Measurements from ENCODE around the gene NDUFA6. TPM values are rescaled to one million over a fixed set of nuclear protein-coding genes. Genes with fewer than 3 reads are reported as not detected.

The NDUFA6 gene
- total and polyA plus RNA-seq, 2 experiments from 2014 or later = 56.3 to 180 TPM

DNA sequence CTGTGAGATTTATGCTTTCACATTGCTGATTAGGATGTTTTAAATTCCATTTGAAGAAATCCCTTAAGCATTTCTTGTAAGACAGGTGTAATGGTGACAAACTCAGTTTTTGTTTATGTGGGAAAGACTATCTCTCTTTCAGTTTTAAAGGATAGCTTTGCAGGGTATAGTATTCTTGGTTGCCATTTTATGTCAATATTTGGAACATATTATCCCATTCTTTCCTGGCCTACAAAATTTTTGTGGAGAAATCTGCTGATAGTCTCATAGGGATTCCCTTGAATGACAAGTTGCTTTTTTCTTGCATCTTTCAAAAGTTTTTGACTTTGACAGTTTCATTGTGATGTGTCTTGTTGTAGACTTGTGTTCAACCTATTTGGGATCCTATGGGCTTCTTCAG lies 48.8 kb downstream of the NDUFA6 start:
- Histone ChIP-seq H3K27me3 (replicated peaks; ENCODE audit: insufficient read depth) (no peaks in the 10 kb centered on the region), H3K27ac (no peak overlapping the region), H3K4me1 (ENCODE audit: insufficient read depth) (peaks cover 3% of the 10 kb centered on the region), H3K9ac (no peak overlapping the region), H3K4me3 (no peak overlapping the region), H3K79me2 (ENCODE audit: insufficient read depth) (no peaks in the 10 kb centered on the region), H3K9me2 (ENCODE audit: insufficient read depth) (no peaks in the 10 kb centered on the region), H4K20me1 (ENCODE audit: insufficient read depth) (no peaks in the 10 kb centered on the region), H3F3A (ENCODE audit: insufficient read depth) (no peaks in the 10 kb centered on the region), H3K4me2 (ENCODE audit: unreplicated experiment) (no peak overlapping the region), H3K36me3 (ENCODE audit: low read depth) (no peaks in the 10 kb centered on the region), H3K9me3 (ENCODE audit: low read depth) (no peaks in the 10 kb centered on the region), H2AFZ (no peak overlapping the region)
- no peak for DNase-seq
- in situ Hi-C loops (cut with MboI) = no loop called here
- TF ChIP-seq EZH2phosphoT487 (IDR thresholded peaks at IDR 0.05; ENCODE audit: insufficient read depth, low read depth) (no peak), EZH2 (IDR thresholded peaks at IDR 0.05; ENCODE audit: insufficient read depth, poor library complexity, severe bottlenecking) (no peak)

DNA sequence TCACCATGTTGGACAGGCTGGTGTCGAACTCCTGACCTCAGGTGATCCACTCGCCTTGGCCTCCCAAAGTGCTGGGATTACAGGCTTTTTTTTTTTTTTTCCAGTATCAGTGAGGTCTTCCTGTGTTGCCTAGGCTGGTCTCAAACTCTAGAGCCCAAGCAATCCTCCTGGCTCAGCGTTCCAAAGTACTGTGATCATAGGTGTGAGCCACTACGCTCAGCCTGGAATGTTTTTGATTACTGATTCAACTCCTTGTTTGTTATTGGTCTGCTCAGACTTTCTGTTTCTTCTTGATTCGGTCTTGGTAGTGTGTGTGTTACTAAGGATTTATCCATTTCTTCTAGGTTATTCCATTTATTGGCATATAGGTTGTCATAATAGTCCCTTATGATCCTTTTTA lies 51.3 kb downstream of the NDUFA6 start:
- Histone ChIP-seq H3K9me3 (ENCODE audit: low read depth) (no peaks in the 10 kb centered on the region), H3K9me2 (ENCODE audit: insufficient read depth) (no peaks in the 10 kb centered on the region), H3F3A (ENCODE audit: insufficient read depth) (no peaks in the 10 kb centered on the region), H3K79me2 (ENCODE audit: insufficient read depth) (no peaks in the 10 kb centered on the region), H3K4me3 (no peak overlapping the region), H3K4me1 (ENCODE audit: insufficient read depth) (no peaks in the 10 kb centered on the region), H3K9ac (no peak overlapping the region), H4K20me1 (ENCODE audit: insufficient read depth) (no peaks in the 10 kb centered on the region), H3K27me3 (replicated peaks; ENCODE audit: insufficient read depth) (no peaks in the 10 kb centered on the region), H3K36me3 (ENCODE audit: low read depth) (no peaks in the 10 kb centered on the region), H3K27ac (no peak overlapping the region), H2AFZ (no peak overlapping the region), H3K4me2 (ENCODE audit: unreplicated experiment) (no peak overlapping the region)
- WGBS, 2 experiments (ENCODE audit: low coverage in 1 of 2, low lambda C conversion rate in 2 of 2, missing lambda C conversion rate in 2 of 2) = 81 to 86% methylated on average over 5 of the region's 5 CpGs
- in situ Hi-C loops (cut with MboI) = no loop called here
- peak; percentile 20 for DNase-seq
- TF ChIP-seq EZH2 (IDR thresholded peaks at IDR 0.05; ENCODE audit: insufficient read depth, poor library complexity, severe bottlenecking) = no peak
- no peak for TF ChIP-seq EZH2phosphoT487 (IDR thresholded peaks at IDR 0.05; ENCODE audit: insufficient read depth, low read depth)

Small RNA genes lying within 50 kb of the gene (small RNA-seq; reads per million reads assigned to genes)
- gene SNORD13P1 (ENCODE audit: low read depth, low replicate concordance) = not detected

Other genes with a start within 250 kb of the NDUFA6 start
- gene SHISA8, start 175.7 kb downstream of the NDUFA6 start, total RNA-seq (2014; rRNA removed; shearing (Covaris generic)) = not detected in 2 replicates
- not detected in 2 replicates for gene SHISA8, start 175.7 kb downstream of the NDUFA6 start, polyA plus RNA-seq (2016; fragmentation: Nextera tagmentation; extraction: Ambion mirVana)
- gene TNFRSF13C, start 164.0 kb downstream of the NDUFA6 start, total RNA-seq (2014; rRNA removed; shearing (Covaris generic)) = 0.22 TPM in 1 of 2 replicates, not detected in the other
- 0.05 and 0.11 TPM in 2 replicates for gene TNFRSF13C, start 164.0 kb downstream of the NDUFA6 start, polyA plus RNA-seq (2016; fragmentation: Nextera tagmentation; extraction: Ambion mirVana)
- 5.7 and 15.0 TPM in 2 replicates for gene CENPM, start 143.6 kb downstream of the NDUFA6 start, total RNA-seq (2014; rRNA removed; shearing (Covaris generic))
- gene CENPM, start 143.6 kb downstream of the NDUFA6 start, polyA plus RNA-seq (2016; fragmentation: Nextera tagmentation; extraction: Ambion mirVana) = 18.9 and 20.0 TPM in 2 replicates
- gene SEPTIN3, start 121.3 kb downstream of the NDUFA6 start, total RNA-seq (2014; rRNA removed; shearing (Covaris generic)) = not detected in 2 replicates
- gene SEPTIN3, start 121.3 kb downstream of the NDUFA6 start, polyA plus RNA-seq (2016; fragmentation: Nextera tagmentation; extraction: Ambion mirVana) = 0.06 TPM in 1 of 2 replicates, not detected in the other
- gene WBP2NL, start 92.0 kb downstream of the NDUFA6 start, total RNA-seq (2014; rRNA removed; shearing (Covaris generic)) = 0.43 TPM in 1 of 2 replicates, not detected in the other
- 0.14 and 0.48 TPM in 2 replicates for gene WBP2NL, start 92.0 kb downstream of the NDUFA6 start, polyA plus RNA-seq (2016; fragmentation: Nextera tagmentation; extraction: Ambion mirVana)
- gene NAGA, start 20.0 kb downstream of the NDUFA6 start, total RNA-seq (2014; rRNA removed; shearing (Covaris generic)) = 40.4 and 41.0 TPM in 2 replicates
- 25.9 and 26.4 TPM in 2 replicates for gene NAGA, start 20.0 kb downstream of the NDUFA6 start, polyA plus RNA-seq (2016; fragmentation: Nextera tagmentation; extraction: Ambion mirVana)
- 36.7 and 38.6 TPM in 2 replicates for gene PHETA2, start 16.5 kb downstream of the NDUFA6 start, total RNA-seq (2014; rRNA removed; shearing (Covaris generic))
- gene PHETA2, start 16.5 kb downstream of the NDUFA6 start, polyA plus RNA-seq (2016; fragmentation: Nextera tagmentation; extraction: Ambion mirVana) = 29.9 and 33.4 TPM in 2 replicates
- 3.5 and 4.7 TPM in 2 replicates for gene SMDT1, start 11.1 kb downstream of the NDUFA6 start, total RNA-seq (2014; rRNA removed; shearing (Covaris generic))
- 73.6 and 77.0 TPM in 2 replicates for gene SMDT1, start 11.1 kb downstream of the NDUFA6 start, polyA plus RNA-seq (2016; fragmentation: Nextera tagmentation; extraction: Ambion mirVana)
- 0.13 TPM in 1 of 2 replicates, not detected in the other for gene CYP2D6, start 40.0 kb upstream of the NDUFA6 start, total RNA-seq (2014; rRNA removed; shearing (Covaris generic))
- 0.15 and 0.16 TPM in 2 replicates for gene CYP2D6, start 40.0 kb upstream of the NDUFA6 start, polyA plus RNA-seq (2016; fragmentation: Nextera tagmentation; extraction: Ambion mirVana)
- gene TCF20, start 179.9 kb upstream of the NDUFA6 start, total RNA-seq (2014; rRNA removed; shearing (Covaris generic)) = 17.2 and 20.6 TPM in 2 replicates
- gene TCF20, start 179.9 kb upstream of the NDUFA6 start, polyA plus RNA-seq (2016; fragmentation: Nextera tagmentation; extraction: Ambion mirVana) = 0.56 and 0.64 TPM in 2 replicates

Measured in GM23248 (cell line).